ENCODE data around the gene SLC35F2. TPM values are rescaled to one million over a fixed set of nuclear protein-coding genes. Genes with fewer than 3 reads are reported as not detected.

Gene SLC35F2
- total and polyA plus RNA-seq, 2 experiments from 2014 or later = 13.0 to 14.8 TPM

- 95% methylated on average over 1 of the region's 1 CpG for WGBS (ENCODE audit: low lambda C conversion rate, missing lambda C conversion rate)
- H3K27me3 ChIP-seq = no peaks in the 10 kb centered on the region
- no peaks in the 10 kb centered on the region for H3K9me3 ChIP-seq (ENCODE audit: low read depth)
- DNase-seq (ENCODE audit: low spot score) = no peak
- H3K36me3 ChIP-seq (replicated peaks; ENCODE audit: insufficient read depth, low read depth) = no peaks in the 10 kb centered on the region
- no peak overlapping the region for H3K4me2 ChIP-seq
- H3K27ac ChIP-seq = no peak overlapping the region
- no peak for TF ChIP-seq EZH2 (IDR thresholded peaks at IDR 0.05; ENCODE audit: borderline replicate concordance)
- no peak for TF ChIP-seq CTCF (IDR thresholded peaks at IDR 0.05; ENCODE audit: poor library complexity)
- TF ChIP-seq EZH2phosphoT487 (IDR thresholded peaks at IDR 0.05; ENCODE audit: low read depth, severe bottlenecking, unreplicated experiment) = no peak
- no peak overlapping the region for H3K4me3 ChIP-seq
- H2AFZ ChIP-seq = no peak overlapping the region
- no peaks in the 10 kb centered on the region for H3K4me1 ChIP-seq (ENCODE audit: insufficient read depth)
- no peaks in the 10 kb centered on the region for H4K20me1 ChIP-seq (ENCODE audit: insufficient read depth, poor library complexity, severe bottlenecking)
- H3K79me2 ChIP-seq = no peaks in the 10 kb centered on the region
- H3K9me2 ChIP-seq (replicated peaks; ENCODE audit: insufficient read depth) = no peaks in the 10 kb centered on the region
Observed at GRCh38 chr11:107801641-107802040, 56.9 kb downstream of the SLC35F2 start.

DNA sequence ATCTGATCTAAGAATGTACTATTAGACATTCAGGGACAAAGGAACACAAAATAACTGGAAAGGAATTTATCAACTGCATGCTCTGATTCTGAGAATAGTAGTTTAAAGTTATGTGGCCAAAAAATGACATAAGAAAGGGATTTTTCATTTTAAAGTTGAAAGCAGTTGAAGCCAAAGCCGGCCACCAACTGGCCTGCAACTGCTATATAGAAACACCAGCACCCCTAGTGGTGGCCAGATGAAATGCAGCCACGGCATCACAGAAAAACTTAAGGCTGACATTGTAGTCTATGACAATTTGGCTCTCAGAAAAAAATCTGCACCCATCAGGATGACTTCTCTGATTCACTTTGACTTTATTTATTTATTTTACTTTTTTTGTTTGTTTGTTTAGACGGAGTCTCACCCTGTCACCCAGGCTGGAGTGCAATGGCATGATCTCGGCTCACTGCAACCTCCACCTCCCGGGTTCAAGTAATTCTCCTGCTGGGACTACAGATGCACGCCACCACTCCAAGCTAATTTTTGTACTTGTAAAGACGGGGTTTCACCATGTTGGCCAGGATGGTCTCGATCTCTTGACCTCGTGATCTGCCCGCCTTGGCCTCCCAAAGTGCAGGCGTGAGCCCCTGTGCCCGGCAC lies 59.2 kb downstream of the SLC35F2 start:
- H3K27ac ChIP-seq = no peak overlapping the region
- H3K4me3 ChIP-seq = no peak overlapping the region
- H3K36me3 ChIP-seq (replicated peaks; ENCODE audit: insufficient read depth, low read depth) = no peaks in the 10 kb centered on the region
- no peaks in the 10 kb centered on the region for H3K27me3 ChIP-seq
- no peak overlapping the region for H3K4me2 ChIP-seq
- 78% methylated on average over 12 of the region's 12 CpGs for WGBS (ENCODE audit: low lambda C conversion rate, missing lambda C conversion rate)
- H3K9me3 ChIP-seq (ENCODE audit: low read depth) = no peaks in the 10 kb centered on the region
- no peaks in the 10 kb centered on the region for H3K4me1 ChIP-seq (ENCODE audit: insufficient read depth)
- no peaks in the 10 kb centered on the region for H4K20me1 ChIP-seq (ENCODE audit: insufficient read depth, poor library complexity, severe bottlenecking)
- TF ChIP-seq EZH2 (IDR thresholded peaks at IDR 0.05; ENCODE audit: borderline replicate concordance) (no peak), CTCF (IDR thresholded peaks at IDR 0.05; ENCODE audit: poor library complexity) (peak; percentile 80), EZH2phosphoT487 (IDR thresholded peaks at IDR 0.05; ENCODE audit: low read depth, severe bottlenecking, unreplicated experiment) (no peak)
- DNase-seq (ENCODE audit: low spot score) = peak; percentile 75
- no peaks in the 10 kb centered on the region for H3K79me2 ChIP-seq
- no peaks in the 10 kb centered on the region for H3K9me2 ChIP-seq (replicated peaks; ENCODE audit: insufficient read depth)
- no peak overlapping the region for H2AFZ ChIP-seq

- H3K9me2 ChIP-seq (replicated peaks; ENCODE audit: insufficient read depth) = no peaks in the 10 kb centered on the region
- DNase-seq (ENCODE audit: low spot score) = no peak
- H2AFZ ChIP-seq = no peak overlapping the region
- no peaks in the 10 kb centered on the region for H3K27me3 ChIP-seq
- no peak overlapping the region for H3K27ac ChIP-seq
- no peaks in the 10 kb centered on the region for H3K79me2 ChIP-seq
- no peaks in the 10 kb centered on the region for H3K9me3 ChIP-seq (ENCODE audit: low read depth)
- no peaks in the 10 kb centered on the region for H4K20me1 ChIP-seq (ENCODE audit: insufficient read depth, poor library complexity, severe bottlenecking)
- no peak overlapping the region for H3K4me3 ChIP-seq
- no peaks in the 10 kb centered on the region for H3K36me3 ChIP-seq (replicated peaks; ENCODE audit: insufficient read depth, low read depth)
- H3K4me2 ChIP-seq = no peak overlapping the region
- 53% methylated on average over 5 of the region's 5 CpGs for WGBS (ENCODE audit: low lambda C conversion rate, missing lambda C conversion rate)
- H3K4me1 ChIP-seq (ENCODE audit: insufficient read depth) = no peaks in the 10 kb centered on the region
- TF ChIP-seq CTCF (IDR thresholded peaks at IDR 0.05; ENCODE audit: poor library complexity) (no peak), EZH2phosphoT487 (IDR thresholded peaks at IDR 0.05; ENCODE audit: low read depth, severe bottlenecking, unreplicated experiment) (no peak), EZH2 (IDR thresholded peaks at IDR 0.05; ENCODE audit: borderline replicate concordance) (no peak)
Observed at GRCh38 chr11:107792049-107792443, 66.5 kb downstream of the SLC35F2 start.
